DND-41 (cell line): ENCODE data around the gene TRIM6.

Experiments
- CTCF ChIP-seq: IDR thresholded peaks from 2 replicates; pipeline ENCODE4 v1.5.1; 2012; ENCODE audit warnings: borderline replicate concordance, low read length, moderate library complexity, mild to moderate bottlenecking; ENCODE audit not compliant: poor library complexity, severe bottlenecking; ENCODE audit errors: extremely low read depth
- EZH2 ChIP-seq: IDR thresholded peaks from 3 replicates; pipeline ENCODE4 v1.6.1; 2012; ENCODE audit warnings: borderline replicate concordance, low read depth, mild to moderate bottlenecking, moderate library complexity, low read length, inconsistent platforms; ENCODE audit not compliant: severe bottlenecking

GRCh38 chr11:5626196-5626595 lies 29.8 kb downstream of the TRIM6 start:
- no peak for TF ChIP-seq CTCF
- TF ChIP-seq EZH2, result no peak
